RWPE1 (cell line): ENCODE measurements around the gene PMPCA.
"Not testable (repeated sequence)": the region's sequence is repeated elsewhere in the genome, so short reads cannot be mapped to it uniquely, and the experiment has no call there.

Source experiments
- CTCF ChIA-PET: fragments of 350-600 bp; sonication (Branson Sonifier 250); formaldehyde crosslinking; extraction: SDS; loops from one replicate; lab custom pipeline; 2021; lab: Yijun Ruan, JAX
- POLR2A ChIA-PET: fragments of 400-600 bp; formaldehyde crosslinking; extraction: SDS; loops from one replicate; lab custom pipeline; 2020; ENCODE audit warnings: antibody characterized with exemption; ENCODE audit not compliant: low non-redundant PET; lab: Yijun Ruan, JAX
- DNase-seq: peaks from one replicate; pipeline ENCODE4 v3.0.0; 2012; ENCODE audit warnings: low spot score
- H3K27ac ChIP-seq: fragments of 450-650 bp; 2 replicates; pipeline ENCODE4 v1.5.1; 2017
- CTCF ChIP-seq: fragments of 450-650 bp; conservative IDR thresholded peaks from 2 replicates; pipeline ENCODE4 v1.5.1; 2017; ENCODE audit warnings: low read depth, mild to moderate bottlenecking

PMPCA gene

GRCh38 chr9:136404801-136405136 is 5.7 kb upstream of the PMPCA start:
- POLR2A ChIA-PET: no interaction called here
- DNase-seq: no peak
- H3K27ac ChIP-seq: peak overlapping the region; percentile 78
- no peak for TF ChIP-seq CTCF
- CTCF ChIA-PET: interaction anchor here (0.6 kb wide), 1 partner anchor 11 kb away, joined by 3 read pairs; no protein-coding TSS in a partner anchor

GRCh38 chr9:136405481-136405880 is 5.0 kb upstream of the PMPCA start:
- ChIA-PET POLR2A (no interaction called here), CTCF (no interaction called here)
- no peak for DNase-seq
- peak overlapping the region; percentile 78 for H3K27ac ChIP-seq
- no peak for TF ChIP-seq CTCF

- CTCF ChIA-PET, DNase-seq, POLR2A ChIA-PET: not testable (repeated sequence)
- H3K27ac ChIP-seq: peak overlapping the region; percentile 78
These were observed 4.6 kb upstream of the PMPCA start for GRCh38 chr9:136405904-136406303.

- CTCF ChIA-PET, POLR2A ChIA-PET: not testable (repeated sequence)
- H3K27ac ChIP-seq: peak overlapping the region; percentile 78
These were observed 3.4 kb upstream of the PMPCA start for GRCh38 chr9:136407061-136407460.

GRCh38 chr9:136407911-136408310 is 2.5 kb upstream of the PMPCA start:
- ChIA-PET CTCF (no interaction called here), POLR2A (no interaction called here)
- peak overlapping the region; percentile 78 for H3K27ac ChIP-seq
- no peak for DNase-seq
- TF ChIP-seq CTCF: no peak

More at GRCh38 chr9:136407061-136407460, 3.4 kb upstream of the PMPCA start:
- DNase-seq: not testable (repeated sequence)

GRCh38 chr9:136409557-136410455 is 652 bp upstream of the PMPCA start:
- DNase-seq: peak; percentile 72
- POLR2A ChIA-PET: interaction anchor here (0.8 to 1.3 kb wide), 2 partner anchors 9 to 17 kb away, joined by 3 to 4 read pairs; no protein-coding TSS in a partner anchor
- no peak for TF ChIP-seq CTCF
- H3K27ac ChIP-seq: peak overlapping the region; percentile 78
- CTCF ChIA-PET: interaction anchor here (0.7 to 2.2 kb wide), 8 partner anchors 10 to 619 kb away, joined by 3 to 18 read pairs (median 3); partner anchors contain the start of gene SNAPC4

GRCh38 chr9:136411378-136411777 is 920 bp downstream of the PMPCA start:
- TF ChIP-seq CTCF: no peak
- ChIA-PET CTCF (interaction anchor here (1.0 kb wide), 1 partner anchor 72 kb away, joined by 3 read pairs; no protein-coding TSS in a partner anchor), POLR2A (interaction anchor here (0.6 kb wide), 1 partner anchor 280 kb away, joined by 3 read pairs; no protein-coding TSS in a partner anchor)
- DNase-seq: peak; percentile 38
- H3K27ac ChIP-seq: peak overlapping the region; percentile 78
